NCI-H2196 (cell line): ENCODE results near the gene RAB11FIP3.

Experiments used
- DNase-seq: peaks from one replicate; lab custom pipeline; 2025; ENCODE audit not compliant: unreplicated experiment; lab: John Stamatoyannopoulos, UW

The RAB11FIP3 gene

DNA sequence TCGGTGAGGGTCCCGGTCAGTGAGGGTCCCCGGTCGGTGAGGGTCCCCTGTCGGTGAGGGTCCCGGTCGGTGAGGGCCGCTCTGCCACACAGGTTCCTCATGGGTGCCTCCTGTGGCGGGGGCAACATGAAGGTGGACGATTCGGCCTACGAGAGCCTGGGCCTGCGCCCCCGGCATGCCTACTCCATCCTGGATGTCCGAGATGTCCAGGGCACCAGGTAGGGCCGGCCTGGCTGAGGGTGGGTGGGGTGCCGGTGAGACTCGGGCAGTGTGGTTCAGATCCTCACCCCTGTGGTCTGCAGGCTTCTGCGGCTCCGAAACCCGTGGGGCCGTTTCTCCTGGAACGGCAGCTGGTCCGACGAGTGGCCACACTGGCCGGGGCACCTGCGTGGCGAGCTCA is 125.8 kb downstream of the RAB11FIP3 start:
- DNase-seq, result no peak

DNA sequence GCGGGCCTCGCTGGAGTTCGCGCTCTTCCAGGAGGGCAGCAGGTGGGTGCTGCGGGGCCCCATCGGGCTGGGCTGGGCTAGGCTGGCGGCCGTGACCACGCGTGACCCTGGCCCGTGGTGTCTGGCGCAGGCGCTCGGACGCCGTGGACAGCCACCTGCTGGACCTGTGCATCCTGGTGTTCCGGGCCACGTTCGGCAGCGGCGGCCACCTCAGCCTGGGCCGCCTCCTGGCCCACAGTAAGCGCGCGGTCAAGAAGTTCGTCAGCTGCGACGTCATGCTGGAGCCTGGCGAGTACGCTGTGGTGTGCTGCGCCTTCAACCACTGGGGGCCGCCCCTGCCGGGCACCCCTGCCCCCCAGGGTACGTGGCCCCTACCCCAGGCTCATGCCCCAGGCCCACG is 126.7 kb downstream of the RAB11FIP3 start:
- DNase-seq, result no peak

DNA sequence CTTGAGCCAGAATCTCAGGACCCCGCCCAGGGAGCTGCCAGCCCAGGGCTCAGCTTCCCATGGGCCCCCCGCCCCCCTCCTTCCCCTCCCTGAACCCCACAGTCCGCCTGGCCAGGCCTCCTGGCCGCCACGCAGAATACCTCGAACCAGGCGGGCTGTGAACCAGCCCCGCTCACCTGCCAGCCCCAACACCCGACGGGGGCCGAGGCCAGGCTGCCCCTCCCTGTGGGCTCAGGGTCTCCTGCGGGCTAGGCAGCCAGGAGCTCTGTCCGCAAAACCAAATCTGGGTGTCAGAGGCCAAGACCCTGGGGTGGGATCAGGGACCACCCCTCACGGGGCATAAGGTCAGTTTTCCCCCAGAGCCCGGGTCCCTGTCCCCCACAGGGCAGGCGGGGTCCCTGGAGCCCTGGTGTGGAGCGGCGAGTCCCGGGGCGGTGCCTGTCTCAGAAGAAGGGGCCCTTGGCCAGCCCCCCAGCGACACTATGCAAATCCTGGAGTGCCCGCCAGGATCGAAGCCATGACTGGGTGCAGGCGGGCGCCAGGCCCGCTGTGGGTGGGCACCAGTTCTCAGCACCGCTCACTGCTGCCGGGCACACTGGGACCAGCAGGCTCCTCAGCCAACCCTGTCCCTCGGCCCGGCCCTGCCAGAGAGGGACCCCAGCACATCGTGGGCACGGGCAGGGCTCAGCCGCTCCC is 128.3 kb downstream of the RAB11FIP3 start:
- DNase-seq, result no peak

DNA sequence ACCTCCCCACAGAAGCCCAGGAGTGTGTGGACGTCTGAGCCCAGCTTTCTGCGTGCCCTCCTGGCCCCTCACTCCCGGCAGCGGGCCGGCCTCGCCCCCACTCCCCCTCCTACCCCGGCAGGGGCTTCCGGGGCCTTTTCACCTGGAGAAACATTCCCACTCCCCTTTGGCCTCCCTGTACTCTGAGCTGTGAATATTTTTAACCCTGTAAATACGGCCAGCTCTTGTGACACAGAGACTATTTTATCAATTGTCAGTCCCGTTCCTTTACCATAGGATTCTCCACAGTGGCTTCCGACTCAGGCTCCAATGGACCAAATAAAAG is 128.8 kb downstream of the RAB11FIP3 start:
- DNase-seq, result no peak

DNA sequence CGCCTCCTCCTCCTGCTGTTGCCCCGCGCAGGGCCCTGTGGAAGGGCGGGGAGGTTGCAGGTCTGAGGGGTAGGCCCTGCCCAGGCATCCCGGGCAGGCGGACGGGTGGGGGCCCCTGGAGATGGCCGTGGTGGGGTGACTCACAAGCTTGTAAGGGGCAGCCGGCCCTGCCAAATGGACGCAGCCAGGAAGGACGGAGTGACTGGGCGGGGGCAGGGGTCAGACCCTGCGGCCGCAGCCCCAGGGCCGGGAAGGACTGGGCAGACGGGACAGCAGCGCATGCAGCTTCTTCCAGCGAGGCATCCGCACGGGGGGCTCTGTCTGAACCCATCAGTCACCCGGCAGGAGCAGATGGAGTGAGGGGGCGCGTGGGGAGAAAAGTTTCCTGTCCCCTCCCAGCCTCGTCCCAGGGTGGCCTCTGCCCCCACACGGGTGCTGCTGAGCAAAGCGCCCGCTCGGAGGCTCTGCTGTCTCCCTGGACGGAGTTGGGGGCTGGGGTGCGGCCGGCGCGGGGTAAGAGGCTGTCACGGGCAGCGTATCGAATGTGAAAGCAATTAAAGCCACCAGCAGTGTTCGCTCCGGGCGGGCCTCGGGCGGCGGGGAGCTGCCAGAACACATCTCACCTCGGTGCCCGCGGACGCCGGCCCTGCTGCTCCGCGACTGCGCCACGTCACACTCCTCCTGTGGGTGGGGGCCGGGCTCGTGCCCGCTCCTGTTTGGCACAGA is 129.4 kb downstream of the RAB11FIP3 start:
- DNase-seq, result no peak

DNA sequence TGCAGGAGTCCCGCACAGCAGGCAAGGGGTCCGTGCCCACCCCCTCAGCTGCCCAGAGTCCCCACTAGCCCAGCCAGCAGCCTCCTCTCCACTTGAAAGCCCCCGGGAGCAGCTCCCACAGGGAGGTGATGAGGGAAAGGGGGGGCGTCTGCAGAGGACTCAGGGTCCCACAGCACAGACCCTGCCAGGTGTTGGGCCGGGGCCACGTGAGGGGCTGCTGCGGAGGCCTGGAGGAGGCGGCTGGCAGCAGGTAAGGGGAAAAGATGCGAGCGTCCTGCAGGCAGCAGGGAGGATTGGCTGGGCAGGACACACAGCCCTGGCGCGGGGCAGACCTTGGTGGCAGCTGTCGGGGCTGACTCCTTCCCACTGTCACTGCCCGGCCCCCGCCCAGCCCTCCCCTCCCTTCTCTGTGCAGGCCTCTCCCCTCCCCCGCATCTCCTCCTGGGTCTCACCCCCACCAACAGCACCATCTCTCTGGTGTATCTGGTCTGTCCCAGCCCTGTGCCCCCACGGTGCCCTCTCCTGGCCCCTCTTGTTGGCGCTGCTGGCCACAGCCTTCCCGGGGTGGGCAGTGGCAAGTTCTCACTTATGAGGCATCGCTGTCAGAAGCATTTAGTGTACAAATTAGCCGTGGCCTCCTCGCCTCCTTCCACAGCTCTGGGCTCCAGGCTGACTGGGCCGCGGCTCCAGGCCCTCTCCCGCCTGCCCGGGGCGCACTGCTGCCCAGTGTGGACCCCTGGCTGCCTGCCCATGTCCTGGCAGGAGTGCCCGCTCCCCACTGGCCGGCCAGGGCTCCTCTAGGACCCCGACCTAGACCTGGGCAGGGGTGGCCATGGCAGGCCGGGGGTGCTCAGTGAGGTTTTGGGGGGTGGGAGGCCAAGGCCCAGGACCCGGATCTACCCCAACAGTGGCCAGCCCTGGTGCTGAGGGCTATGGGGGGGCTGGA is 130.4 kb downstream of the RAB11FIP3 start:
- DNase-seq, result no peak

DNA sequence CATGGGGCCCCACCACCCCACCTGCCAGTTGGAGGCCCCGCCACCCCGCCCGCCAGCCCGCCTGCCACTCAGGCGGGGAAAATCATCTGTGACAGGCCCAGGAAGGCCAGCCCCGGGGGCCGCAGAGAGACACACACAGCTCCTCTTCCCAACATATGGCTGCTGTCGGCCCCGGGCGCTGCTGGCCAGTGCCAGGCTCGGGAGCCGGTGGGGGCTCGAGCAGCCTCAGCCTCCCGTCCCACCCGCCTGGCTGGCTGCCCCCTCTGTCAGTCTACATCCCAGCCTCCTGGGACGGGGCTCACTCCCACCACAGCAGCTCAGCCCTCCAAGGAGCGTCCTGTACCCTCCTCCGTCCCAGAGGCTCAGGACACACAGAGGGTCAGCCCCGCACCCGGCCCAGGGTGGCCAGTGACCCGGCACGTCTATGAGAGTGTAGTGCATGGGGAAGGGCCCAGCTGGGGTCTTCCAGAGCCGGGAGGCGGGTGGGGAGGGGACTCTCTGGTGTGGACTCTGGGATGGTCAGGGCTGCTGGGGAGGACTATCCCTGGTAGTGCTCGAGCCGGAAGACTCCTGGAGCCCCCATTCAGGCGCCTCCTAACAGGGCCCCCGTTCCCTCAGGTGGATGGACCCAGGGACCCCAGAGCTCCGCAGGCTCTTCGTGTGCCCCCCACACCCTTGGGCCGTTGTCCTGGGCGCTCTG is 131.2 kb downstream of the RAB11FIP3 start:
- no peak for DNase-seq

DNA sequence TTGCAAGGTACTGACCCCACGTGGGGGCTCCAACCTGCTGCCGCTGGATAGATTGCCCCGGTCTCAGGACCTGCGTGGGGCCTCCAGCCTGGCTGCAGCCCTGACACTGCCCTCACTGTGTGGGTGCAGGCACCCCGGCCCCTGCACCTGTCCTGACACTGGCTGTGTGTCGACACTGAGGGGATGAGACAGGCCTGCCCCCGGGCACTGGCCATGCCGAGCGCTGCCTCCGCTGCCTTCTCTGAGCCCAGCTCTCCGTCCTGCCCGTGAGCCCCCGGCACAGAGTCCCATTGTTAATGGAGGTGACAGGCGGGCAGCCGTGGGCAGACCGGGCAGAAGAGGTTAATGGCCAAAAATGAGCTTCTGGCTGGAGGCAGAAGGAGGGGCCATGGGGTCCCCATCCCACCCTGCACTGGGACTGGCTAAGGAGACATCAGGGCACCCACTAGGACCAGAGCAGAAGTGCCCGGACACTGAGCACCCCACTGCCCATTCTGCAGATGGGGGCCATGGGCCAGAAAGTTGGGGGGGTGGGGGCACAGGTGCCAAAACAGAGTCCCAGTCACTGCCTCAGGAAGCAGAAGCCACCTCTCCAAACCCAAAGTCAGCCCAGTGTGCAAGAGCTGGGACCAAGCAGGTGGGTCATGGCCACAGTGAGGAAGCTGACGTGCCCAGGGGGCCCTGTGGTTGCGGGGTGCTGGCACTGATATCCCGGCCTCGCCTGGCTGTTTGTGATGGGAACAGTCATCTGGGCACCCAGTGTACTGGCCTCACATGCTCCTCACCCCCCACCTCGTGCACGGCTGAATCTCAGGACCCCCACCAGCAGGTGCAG is 132.2 kb downstream of the RAB11FIP3 start:
- no peak for DNase-seq

DNA sequence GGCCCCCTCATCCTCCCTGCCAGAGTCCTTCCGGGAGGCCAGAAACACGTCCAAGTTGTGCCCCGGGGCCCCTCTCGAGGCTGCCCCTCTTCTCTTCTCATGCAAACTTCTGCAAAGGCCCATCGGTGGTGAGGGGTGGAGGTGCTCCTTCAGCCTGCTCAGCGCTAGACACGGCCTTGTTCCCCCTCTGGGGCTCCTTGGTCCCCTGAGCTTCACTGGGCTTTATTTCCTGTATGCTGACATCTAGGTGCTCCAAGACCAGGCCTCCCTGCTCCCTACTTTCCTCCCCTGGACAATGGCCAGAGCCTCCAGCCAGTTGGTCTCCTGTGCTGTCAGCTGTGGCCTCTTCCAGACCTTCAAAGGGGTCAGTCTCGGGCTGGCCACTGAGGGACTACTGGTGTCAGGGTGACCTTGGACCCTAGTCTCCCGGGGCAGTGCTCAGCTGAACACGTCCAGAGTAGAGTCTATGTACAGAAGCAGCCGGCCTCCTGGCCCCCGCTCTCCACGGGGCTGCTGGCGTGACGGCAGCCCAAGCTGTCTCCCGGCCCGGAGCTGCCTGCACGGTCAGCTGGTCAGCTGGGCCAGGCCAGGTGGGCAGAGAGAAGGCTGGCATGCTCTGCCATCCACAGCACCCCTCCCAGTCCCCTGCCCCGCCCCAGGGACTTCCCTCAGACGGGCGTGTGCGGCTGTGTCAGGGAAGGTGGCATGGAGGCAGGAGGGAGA is 133.0 kb downstream of the RAB11FIP3 start:
- DNase-seq, result no peak

DNA sequence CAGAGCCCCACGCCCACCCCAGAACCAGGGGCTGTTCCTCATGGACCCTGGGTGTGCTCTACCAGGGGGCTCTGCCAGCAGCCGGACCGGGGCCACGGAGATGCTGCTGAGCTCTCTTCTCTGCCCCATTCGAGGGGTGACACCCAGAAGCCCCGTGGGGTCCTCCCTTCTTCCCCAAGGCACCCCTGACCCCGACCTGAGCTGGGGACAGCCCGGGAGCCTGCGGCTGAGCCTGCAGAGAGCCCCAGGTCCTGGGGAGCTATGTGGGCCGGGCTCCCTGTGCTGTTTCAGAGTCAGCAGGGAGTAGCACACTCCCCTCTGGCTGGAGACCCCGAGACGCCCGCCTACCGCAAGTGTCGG is 133.6 kb downstream of the RAB11FIP3 start:
- DNase-seq, result no peak

DNA sequence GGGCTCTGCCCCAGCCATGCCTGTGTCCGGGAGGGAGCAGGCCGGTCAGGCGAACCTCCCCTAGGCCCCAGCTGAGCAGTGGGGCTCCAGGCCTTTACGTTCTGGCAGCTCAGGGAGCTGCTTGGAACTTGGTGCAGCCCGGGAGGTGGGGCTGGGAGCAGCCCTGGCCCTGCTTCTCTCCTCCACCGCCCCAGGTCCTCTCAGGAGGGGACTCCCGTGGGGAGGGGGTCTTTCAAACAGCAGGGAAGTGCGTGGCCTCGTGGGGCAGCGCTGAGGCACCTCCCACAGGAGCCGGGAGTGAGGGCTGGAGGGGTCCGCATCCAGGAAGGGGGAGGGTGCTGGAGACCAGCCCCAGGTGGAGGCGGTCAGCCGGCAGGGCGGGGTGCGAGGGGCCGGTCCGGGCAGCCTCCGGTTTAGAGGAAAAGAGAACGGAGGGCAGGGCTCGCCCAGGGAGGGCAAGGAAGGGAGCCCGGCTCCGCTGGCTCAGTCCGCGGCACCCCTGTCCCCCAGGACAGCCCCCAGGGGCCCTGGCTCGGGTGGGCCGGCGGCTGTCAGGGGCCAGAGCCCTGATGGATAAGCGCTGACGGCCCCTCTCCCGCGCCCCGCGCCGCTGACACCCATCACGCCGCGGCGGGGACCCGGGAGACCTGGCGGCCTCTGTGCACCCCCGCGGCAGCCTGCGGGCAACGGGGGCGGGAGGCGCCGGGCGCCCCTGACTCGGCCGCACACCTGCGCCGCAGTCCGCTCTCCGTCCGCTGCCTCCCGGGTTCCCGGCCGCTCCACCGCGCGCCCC is 134.2 kb downstream of the RAB11FIP3 start:
- no peak for DNase-seq

DNA sequence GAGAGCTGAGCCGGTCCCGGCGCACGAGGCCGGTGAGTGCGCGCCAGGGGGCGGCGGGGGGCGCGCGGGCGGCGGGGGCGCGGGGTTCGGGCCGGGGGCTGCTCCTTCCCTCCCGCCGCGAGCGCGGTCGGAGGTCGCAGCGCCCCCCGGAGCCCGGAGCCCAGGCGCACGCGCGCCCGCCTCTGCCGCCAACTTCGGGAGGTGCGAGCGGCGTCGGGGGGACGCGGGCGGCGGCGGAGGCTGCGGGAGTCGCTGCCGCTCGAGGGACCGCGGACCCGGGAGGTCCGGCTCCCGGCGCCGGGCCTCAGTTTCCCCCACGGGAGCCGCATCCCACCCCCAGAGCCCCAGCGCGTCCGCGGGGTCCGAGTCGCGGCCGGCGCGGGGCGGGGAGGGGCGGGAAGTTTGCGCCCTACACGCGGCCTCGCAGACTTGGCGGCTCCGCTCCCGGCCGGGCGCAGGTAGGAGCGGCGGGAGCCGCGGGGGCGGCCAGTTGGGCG is 134.8 kb downstream of the RAB11FIP3 start, which contains the start of gene PRR35:
PRR35 (plus strand) TSS at position 191 of the 497 bp plus-strand sequence. CDS start 2,901 bp downstream, outside the sequence.
- DNase-seq, result no peak

DNA sequence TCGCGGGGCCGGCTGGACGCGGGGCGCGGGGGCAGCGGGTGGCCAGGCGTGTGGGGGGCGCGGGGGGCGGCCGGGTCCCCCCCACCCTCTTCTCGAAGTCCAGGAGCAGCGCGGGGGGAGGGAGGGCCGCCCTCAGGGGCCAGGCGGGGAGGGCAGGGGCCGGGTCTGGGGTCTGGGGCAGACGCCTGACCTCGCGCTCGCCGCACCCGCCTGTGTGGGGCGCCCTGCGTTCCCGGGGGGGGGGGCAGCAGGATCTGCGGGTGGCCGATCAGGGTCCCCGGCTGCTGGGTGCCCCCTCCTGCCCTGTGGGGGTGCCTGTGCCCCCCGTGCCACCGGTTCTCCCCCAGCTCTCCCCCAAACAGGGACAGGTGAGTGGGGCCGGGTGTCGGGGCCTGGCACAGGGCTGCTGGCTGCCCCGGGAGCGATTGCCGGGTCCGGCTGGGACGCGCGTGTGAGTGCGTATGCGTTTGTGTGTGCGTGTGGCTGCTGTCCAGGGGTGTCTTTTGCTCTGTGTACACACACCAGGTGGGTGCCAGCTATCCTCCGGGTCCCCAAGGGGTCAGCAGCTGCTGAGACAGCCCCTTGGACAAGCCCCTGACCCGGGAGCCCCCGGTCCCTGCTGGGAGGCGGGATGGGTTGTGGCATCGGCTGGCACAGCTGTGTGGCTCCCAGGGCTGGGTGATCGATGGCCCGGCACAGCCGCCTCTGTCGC is 135.4 kb downstream of the RAB11FIP3 start:
- no peak for DNase-seq

DNA sequence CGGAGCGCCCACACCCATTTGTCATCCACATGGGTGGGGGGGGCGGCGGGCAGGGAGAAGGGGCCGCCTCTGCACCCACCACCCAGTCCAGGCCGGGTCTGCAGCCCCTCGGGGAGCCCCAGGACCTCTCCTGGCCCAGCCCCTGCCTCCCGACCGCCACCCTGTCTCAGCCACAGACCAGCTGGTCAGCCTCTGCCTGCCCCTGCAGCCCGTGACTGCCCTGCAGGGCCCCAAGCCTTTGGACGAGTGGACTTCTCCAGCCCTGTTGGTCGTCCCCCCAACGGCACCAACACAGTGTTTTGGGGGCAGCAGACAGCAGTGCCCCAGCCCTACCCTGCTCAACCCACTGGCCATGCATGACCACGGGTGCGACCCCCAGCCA is 136.0 kb downstream of the RAB11FIP3 start:
- no peak for DNase-seq

DNA sequence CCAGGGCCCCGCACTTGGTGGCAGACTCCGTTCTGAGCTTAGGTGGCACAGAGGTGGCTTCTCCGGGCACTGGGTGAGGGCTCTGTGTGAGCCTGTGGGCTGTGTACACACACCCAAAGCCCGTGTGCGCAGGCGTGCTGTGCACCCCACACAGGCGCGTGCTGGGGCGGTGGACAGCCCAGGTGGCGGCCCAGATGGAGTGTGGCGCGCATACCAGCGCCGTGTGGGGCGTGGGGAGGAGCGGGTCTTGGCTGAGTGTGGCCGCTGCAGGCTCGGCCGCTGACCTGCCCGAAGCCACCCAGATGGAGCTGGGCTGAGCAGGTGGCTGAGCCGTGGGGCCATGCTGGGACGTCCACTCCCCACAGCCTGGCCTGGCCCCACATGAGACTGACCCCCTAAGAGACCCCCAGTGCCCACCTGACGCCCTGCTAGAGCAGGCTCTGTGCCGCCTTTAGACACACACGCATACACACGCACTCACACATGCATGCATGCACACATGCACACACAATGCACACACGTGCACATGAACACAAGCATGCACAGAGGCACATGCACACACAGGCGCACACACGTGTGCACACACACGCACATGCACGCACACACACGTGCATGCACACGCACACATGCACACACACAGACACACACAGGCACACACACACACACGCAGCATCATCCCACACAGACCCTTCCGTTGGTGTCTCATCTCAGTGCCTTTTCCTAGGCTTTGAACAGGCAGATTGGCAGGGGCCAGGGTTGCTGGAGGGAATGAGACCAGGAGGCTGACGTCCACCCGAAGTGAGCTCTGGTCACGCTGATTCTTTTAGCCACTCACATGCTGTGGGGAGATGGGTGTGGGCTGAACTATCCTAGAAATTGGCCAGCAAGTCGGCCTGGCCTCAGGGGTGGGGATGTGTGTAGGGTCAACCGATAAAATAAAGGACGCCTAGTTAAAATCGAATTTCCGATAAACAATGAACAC is 136.8 kb downstream of the RAB11FIP3 start:
- no peak for DNase-seq

DNA sequence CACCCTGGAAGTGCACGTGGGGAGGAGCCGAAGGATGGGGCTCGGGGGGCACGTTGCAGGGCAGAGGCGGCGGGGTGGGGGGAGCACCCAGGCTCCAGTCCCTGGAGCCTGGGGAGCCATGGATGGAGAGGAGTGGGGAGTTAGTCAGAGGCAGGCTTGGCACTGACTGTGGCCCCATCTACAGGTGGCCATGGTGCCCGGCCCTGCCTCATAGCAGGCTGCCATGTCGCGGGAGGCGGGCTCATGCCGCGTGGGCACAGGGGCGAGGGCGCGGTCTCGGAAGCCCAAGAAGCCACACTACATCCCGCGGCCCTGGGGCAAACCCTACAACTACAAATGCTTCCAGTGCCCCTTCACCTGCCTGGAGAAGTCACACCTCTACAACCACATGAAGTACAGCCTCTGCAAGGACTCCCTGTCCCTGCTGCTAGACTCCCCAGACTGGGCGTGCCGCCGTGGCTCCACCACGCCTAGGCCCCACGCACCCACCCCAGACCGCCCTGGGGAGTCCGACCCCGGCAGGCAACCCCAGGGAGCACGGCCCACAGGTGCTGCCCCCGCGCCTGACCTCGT is 137.7 kb downstream of the RAB11FIP3 start:
- DNase-seq, result no peak
